ENCODE results near the gene RNF103. TPM values are rescaled to one million over a fixed set of nuclear protein-coding genes. Genes with fewer than 3 reads are reported as not detected.

Gene RNF103
- total and polyA plus RNA-seq, 9 donors, result 24.1 to 55.2 (median 32.4) TPM

DNA sequence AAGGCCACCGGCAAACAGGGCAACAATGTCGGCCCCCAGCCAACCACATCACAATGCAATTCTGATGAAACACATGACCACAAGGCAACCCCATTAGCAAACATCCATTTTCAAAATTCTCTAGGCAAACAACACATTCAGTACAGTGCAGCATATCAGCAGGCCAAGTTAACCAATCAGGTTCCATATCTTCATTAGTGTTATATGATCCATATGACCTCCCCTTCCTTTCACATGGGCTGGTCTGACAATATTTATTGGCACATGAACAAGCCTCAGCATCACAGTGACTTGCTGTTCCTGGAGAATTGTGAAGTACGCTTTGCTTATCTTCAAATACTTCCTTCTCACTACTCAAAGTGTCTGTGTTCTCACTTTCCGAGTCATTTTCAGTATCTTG, 19.8 kb downstream of the RNF103 start:
- no peak for DNase-seq
- H3K27me3 ChIP-seq, result no peaks in the 10 kb centered on the region
- H3K4me3 ChIP-seq, result no peak overlapping the region
- intact Hi-C loops (cut with DNase I), result no loop called here
- 94 to 96% (median 94%) methylated on average over 4 of the region's 4 CpGs for WGBS, 3 donors
- no peaks in the 10 kb centered on the region for H3K4me1 ChIP-seq (ENCODE audit: insufficient read depth)
- no peaks in the 10 kb centered on the region for H3K9me3 ChIP-seq
- H3K36me3 ChIP-seq, result no peaks in the 10 kb centered on the region
- TF ChIP-seq EP300 (IDR thresholded peaks at IDR 0.05) (no peak), POLR2A (IDR thresholded peaks at IDR 0.05) (no peak)
- TF ChIP-seq, protein P1, sequence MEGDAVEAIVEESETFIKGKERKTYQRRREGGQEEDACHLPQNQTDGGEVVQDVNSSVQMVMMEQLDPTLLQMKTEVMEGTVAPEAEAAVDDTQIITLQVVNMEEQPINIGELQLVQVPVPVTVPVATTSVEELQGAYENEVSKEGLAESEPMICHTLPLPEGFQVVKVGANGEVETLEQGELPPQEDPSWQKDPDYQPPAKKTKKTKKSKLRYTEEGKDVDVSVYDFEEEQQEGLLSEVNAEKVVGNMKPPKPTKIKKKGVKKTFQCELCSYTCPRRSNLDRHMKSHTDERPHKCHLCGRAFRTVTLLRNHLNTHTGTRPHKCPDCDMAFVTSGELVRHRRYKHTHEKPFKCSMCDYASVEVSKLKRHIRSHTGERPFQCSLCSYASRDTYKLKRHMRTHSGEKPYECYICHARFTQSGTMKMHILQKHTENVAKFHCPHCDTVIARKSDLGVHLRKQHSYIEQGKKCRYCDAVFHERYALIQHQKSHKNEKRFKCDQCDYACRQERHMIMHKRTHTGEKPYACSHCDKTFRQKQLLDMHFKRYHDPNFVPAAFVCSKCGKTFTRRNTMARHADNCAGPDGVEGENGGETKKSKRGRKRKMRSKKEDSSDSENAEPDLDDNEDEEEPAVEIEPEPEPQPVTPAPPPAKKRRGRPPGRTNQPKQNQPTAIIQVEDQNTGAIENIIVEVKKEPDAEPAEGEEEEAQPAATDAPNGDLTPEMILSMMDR (IDR thresholded peaks at IDR 0.05), result no peak
- H3K27ac ChIP-seq, result no peak overlapping the region

DNA sequence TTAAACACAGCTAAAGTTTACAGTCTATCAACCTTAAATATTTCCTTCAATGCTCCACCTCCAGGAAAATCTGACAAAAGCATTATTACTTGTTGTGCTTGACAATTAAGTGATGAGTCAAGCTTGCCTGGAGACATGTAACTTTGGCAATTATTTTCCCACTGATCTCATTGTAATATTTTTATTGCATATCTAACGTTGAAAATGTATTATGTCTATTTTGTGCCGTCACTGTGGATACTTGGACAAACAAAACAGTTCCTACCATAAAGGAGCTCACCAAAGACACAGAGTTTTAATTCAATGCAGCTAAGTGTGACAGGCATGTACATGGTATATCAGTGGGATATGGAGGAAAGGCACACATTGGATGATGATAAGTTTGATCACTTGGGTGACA, 24.7 kb downstream of the RNF103 start:
- 39 to 50% (median 44%) methylated on average over 2 of the region's 2 CpGs for WGBS, 3 donors
- H3K27ac ChIP-seq, result no peak overlapping the region
- H3K4me3 ChIP-seq, result no peak overlapping the region
- H3K36me3 ChIP-seq, result no peaks in the 10 kb centered on the region
- DNase-seq, result no peak
- intact Hi-C loops (cut with DNase I), result no loop called here
- H3K4me1 ChIP-seq (ENCODE audit: insufficient read depth), result no peaks in the 10 kb centered on the region
- H3K9me3 ChIP-seq, result no peaks in the 10 kb centered on the region
- no peaks in the 10 kb centered on the region for H3K27me3 ChIP-seq
- TF ChIP-seq, protein P1 (IDR thresholded peaks at IDR 0.05), result no peak
- TF ChIP-seq POLR2A (IDR thresholded peaks at IDR 0.05), result no peak
- no peak for TF ChIP-seq EP300 (IDR thresholded peaks at IDR 0.05)

DNA sequence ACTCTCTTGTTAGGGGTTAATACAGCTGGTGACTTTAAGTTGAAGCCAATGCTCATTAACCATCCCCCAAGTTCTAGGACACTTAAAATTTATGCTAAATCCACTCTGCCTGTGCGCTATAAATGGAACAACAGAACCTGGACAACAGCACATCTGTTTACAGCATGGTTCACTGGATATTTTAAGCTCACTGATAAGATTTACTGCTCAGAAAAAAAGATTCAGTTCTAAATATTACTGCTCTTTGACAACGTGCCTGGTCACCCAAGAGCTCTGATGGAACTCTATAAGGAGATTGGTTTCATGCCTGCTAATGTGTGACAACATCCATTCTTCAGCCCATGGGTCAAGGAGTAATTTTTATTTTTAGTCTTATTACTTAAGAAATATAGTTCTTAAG, 27.5 kb downstream of the RNF103 start:
- no peak for TF ChIP-seq EP300 (IDR thresholded peaks at IDR 0.05)
- TF ChIP-seq, protein P1 (IDR thresholded peaks at IDR 0.05), result no peak
- intact Hi-C loops (cut with DNase I), result no loop called here
- H3K36me3 ChIP-seq, result no peaks in the 10 kb centered on the region
- H3K4me3 ChIP-seq, result no peak overlapping the region
- H3K4me1 ChIP-seq (ENCODE audit: insufficient read depth), result no peaks in the 10 kb centered on the region
- 34 to 41% (median 36%) methylated on average over 2 of the region's 2 CpGs for WGBS, 3 donors
- no peak overlapping the region for H3K27ac ChIP-seq
- DNase-seq, result no peak
- no peaks in the 10 kb centered on the region for H3K27me3 ChIP-seq
- no peaks in the 10 kb centered on the region for H3K9me3 ChIP-seq

DNA sequence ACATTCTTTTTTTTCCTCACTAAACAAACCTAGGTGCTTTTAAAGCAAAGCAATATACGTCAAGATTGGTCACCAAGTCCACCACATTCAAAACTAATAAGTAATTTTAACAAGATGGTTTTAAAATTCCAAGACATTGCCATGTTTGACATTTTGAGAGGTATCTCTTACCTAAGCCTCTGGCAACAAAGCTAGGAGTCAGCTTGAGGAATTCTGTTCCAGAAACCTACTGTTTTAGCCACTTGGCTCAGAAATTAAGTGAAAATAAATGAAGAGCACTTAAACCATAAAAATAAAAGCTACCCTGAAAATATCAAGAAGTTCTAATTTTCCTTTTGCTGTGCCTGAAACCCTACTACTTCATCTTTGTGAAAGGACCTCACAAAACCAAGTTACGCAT, 30.4 kb downstream of the RNF103 start:
- TF ChIP-seq POLR2A (IDR thresholded peaks at IDR 0.05), result no peak
- TF ChIP-seq, protein P1 (IDR thresholded peaks at IDR 0.05), result no peak
- no peak for TF ChIP-seq EP300 (IDR thresholded peaks at IDR 0.05)
- intact Hi-C loops (cut with DNase I), result no loop called here

More for the DNA sequence above, 30.4 kb downstream of the RNF103 start:
- Histone ChIP-seq H3K27ac (no peak overlapping the region), H3K27me3 (no peaks in the 10 kb centered on the region), H3K4me3 (no peak overlapping the region), H3K4me1 (ENCODE audit: insufficient read depth) (no peaks in the 10 kb centered on the region), H3K36me3 (no peaks in the 10 kb centered on the region), H3K9me3 (no peaks in the 10 kb centered on the region)
- DNase-seq, result no peak
- 59 to 70% (median 59%) methylated on average over 2 of the region's 2 CpGs for whole genome bisulfite sequencing, 3 donors

Data from ovary (tissue), 9 donors.